Thoracic aorta (tissue), 2 donors: Measurements from ENCODE around the gene SYNE2. TPM values are rescaled to one million over a fixed set of nuclear protein-coding genes. Genes with fewer than 3 reads are reported as not detected.
"Not testable (repeated sequence)": the region's sequence is repeated elsewhere in the genome, so short reads cannot be mapped to it uniquely, and the experiment has no call there.

ENCODE experiments used
- ATAC-seq: fragments of 150-250 bp; one replicate; pipeline ENCODE4 v1.8.0; 2017; ENCODE audit warnings: low read depth; ENCODE audit not compliant: insufficient number of reproducible peaks, low FRiP score
- DNase-seq: peaks from one replicate; pipeline ENCODE4 v3.0.0-alpha.2; 2020; ENCODE audit warnings: low spot score
- H3K27ac ChIP-seq, 2 donors: fragments of 200-600 bp; sonication (generic); 1 replicate in 1 of 2; 2 replicates in 1 of 2; pipeline ENCODE4 v1.5.1; 2016; ENCODE audit warnings: mild to moderate bottlenecking in 2 of 2, moderate library complexity in 2 of 2
- H3K27me3 ChIP-seq: fragments of 200-600 bp; sonication (generic); replicated peaks from 2 replicates; pipeline ENCODE4 v1.6.0; 2016; ENCODE audit warnings: mild to moderate bottlenecking; ENCODE audit not compliant: insufficient read depth
- H3K36me3 ChIP-seq: fragments of 200-600 bp; sonication (generic); one replicate; pipeline ENCODE4 v1.5.1; 2016
- H3K4me1 ChIP-seq, 2 donors: fragments of 200-600 bp; sonication (generic); 1 replicate in 1 of 2; 2 replicates in 1 of 2; pipeline versions ENCODE4 v1.5.1 to v1.6.0; 2016; ENCODE audit warnings: low read depth in 2 of 2, mild to moderate bottlenecking in 1 of 2; ENCODE audit not compliant: control insufficient read depth in 1 of 2
- H3K4me3 ChIP-seq: fragments of 200-600 bp; sonication (generic); 2 replicates; pipeline ENCODE4 v1.5.1; 2016; ENCODE audit warnings: mild to moderate bottlenecking
- H3K9me3 ChIP-seq: fragments of 200-600 bp; sonication (generic); 2 replicates; pipeline ENCODE4 v1.5.1; 2016
- total RNA-seq, 2 donors: library from RNA; depleted of rRNA; stranded (reverse); fragments of >200 nt; gene quantifications; one replicate each; pipeline versions ENCODE4 v1.1.0 to v1.2.3, GENCODE V29; 2016
- TF ChIP-seq, protein P1 (sequence below): fragments of 200-600 bp; sonication (generic); IDR thresholded peaks from one replicate; pipeline ENCODE4 v1.5.1; 2019; ENCODE audit warnings: antibody characterized with exemption

SYNE2 gene
- total RNA-seq, 2 donors from 2014 or later, result 125 to 256 TPM

DNA sequence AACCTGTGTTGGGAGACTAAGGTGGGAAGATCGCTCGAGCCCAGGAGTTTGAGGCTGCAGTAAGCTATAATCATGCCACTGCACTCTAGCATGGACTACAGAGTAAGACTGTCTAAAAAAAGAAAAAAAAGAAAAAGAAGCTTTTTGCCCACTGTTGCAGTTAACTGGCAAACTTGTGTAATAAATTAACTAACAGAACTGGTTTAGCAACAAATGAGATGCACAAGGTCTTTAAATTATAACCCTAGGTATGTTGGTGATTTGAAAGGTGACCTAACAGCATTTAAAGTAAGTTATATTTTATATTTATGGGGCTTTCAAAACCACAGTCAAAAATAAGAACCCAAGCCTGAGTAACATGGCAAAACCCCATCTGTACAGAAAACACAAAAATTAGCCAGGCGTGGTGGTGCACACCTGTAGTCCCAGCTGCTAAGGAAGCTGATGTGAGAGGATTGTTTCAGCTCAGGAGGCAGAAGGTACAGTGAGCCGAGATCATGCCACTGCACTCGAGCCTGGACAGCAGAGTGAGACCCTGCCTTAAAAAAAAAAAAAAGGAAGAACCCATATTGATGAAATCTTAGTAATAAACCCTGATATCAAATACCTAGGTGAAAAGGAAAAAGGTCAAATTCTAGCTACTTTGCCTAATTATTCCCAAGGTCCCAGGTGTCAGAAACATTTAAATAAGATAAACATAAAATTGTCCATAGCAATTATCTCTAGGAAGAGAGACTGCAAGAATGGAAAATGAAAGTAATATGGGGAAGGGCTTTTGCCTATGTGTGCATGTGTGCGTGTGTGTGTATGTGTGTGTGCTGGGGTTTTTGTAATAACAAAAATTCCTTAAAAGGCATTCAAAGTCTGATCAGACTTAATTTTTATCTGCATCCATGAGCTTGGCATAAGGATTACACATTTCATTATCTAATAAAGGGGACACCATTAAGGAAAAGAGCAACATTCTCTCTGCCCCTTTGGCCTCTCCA lies 15.4 kb downstream of the SYNE2 start:
- Histone ChIP-seq H3K36me3 (no peaks in the 10 kb centered on the region), H3K27me3 (no peaks in the 10 kb centered on the region), H3K9me3 (no peaks in the 10 kb centered on the region), H3K27ac (peak overlapping the region in 1 of 2 donors; percentile 34), H3K4me3 (peak overlapping the region; percentile 48), H3K4me1 (peaks cover 22 to 25% of the 10 kb centered on the region in 2 donors)
- TF ChIP-seq, protein P1, sequence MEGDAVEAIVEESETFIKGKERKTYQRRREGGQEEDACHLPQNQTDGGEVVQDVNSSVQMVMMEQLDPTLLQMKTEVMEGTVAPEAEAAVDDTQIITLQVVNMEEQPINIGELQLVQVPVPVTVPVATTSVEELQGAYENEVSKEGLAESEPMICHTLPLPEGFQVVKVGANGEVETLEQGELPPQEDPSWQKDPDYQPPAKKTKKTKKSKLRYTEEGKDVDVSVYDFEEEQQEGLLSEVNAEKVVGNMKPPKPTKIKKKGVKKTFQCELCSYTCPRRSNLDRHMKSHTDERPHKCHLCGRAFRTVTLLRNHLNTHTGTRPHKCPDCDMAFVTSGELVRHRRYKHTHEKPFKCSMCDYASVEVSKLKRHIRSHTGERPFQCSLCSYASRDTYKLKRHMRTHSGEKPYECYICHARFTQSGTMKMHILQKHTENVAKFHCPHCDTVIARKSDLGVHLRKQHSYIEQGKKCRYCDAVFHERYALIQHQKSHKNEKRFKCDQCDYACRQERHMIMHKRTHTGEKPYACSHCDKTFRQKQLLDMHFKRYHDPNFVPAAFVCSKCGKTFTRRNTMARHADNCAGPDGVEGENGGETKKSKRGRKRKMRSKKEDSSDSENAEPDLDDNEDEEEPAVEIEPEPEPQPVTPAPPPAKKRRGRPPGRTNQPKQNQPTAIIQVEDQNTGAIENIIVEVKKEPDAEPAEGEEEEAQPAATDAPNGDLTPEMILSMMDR, result no peak
- ATAC-seq (no peak), DNase-seq (no peak)

DNA sequence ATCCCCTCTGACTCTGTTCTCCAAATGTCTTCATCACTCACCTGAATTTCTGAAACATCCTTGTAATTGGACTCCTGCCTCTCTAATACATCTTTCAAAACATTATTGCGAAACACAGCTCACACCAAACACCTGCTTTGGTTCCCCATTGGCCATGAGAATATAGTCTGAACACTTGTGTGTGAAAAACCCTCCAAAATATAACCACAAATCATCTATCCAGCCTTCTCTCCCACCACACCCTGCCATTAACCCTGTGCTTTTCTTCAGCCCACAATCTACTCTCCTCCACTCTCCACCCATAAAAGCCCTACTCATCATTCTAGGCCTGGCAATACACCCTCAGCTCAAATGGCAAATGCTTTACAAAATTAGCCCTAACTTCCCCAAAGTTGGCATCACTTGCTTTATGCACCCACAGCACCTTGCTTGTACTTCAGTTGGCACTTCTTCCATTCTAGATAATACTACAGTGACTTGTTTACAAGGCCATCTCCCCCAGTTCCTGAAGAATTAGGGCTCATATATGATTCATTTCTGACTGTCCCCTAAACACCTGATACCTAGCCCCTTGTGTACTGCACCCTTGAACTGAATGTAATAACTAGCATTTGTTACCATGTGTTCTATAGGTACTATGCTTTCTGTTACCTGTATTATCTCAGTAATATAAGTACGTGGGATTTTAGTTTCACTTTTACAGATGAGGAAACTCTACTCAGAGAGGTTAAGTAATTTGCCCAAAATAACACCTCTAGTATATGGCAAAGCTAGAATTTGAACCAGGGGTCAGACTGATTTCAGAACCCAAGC lies 17.3 kb downstream of the SYNE2 start:
- H3K27me3 ChIP-seq, DNase-seq, H3K9me3 ChIP-seq, ATAC-seq, H3K27ac ChIP-seq, H3K36me3 ChIP-seq: not testable (repeated sequence)
- Histone ChIP-seq H3K4me3 (peak overlapping the region; percentile 37), H3K4me1 (peaks cover 29 to 40% of the 10 kb centered on the region in 2 donors)

DNA sequence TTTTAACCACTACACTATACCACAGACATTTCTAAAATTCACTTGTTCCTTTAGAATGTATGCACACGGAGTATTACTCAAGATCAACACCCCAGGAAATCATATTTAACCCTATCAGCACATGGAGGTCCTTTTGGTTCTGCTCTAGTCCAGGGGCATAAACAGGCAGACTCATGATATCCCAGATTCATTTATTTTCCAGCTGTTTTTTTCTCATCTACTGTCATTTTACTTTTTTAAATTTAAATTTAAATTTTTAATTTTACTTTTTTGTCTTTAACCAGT lies 17.9 kb downstream of the SYNE2 start:
- not testable (repeated sequence) for H3K9me3 ChIP-seq, H3K36me3 ChIP-seq, DNase-seq, ATAC-seq, H3K27me3 ChIP-seq, H3K27ac ChIP-seq
- Histone ChIP-seq H3K4me1 (peaks cover 33 to 46% of the 10 kb centered on the region in 2 donors), H3K4me3 (peak overlapping the region; percentile 37)

DNA sequence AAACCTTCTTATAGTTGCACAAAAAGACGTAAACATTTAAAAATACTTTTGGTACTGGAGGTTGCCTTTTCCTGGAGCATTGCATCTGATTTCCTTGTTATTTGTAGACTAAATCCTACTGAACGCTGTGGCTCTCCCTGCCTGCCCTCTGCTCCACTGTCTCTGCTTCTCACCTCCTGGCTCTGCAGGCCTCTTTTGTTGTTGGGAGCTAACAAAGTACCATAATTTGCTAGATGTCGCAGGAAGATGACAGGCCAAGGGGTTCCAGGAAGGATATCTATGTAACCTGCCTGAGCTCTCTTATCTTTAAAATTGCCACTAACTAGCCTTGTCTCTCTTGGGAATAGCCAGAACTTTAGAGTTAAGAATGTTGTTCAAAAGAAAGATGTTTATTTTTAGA lies 21.4 kb downstream of the SYNE2 start:
- H3K4me1 ChIP-seq, result peaks cover 41 to 66% of the 10 kb centered on the region in 2 donors
- H3K9me3 ChIP-seq, result no peaks in the 10 kb centered on the region
- no peaks in the 10 kb centered on the region for H3K27me3 ChIP-seq
- no peaks in the 10 kb centered on the region for H3K36me3 ChIP-seq
- ATAC-seq, result no peak
- no peak for DNase-seq
- peak overlapping the region; percentile 68 to 86 for H3K27ac ChIP-seq
- TF ChIP-seq, protein P1, result no peak
- H3K4me3 ChIP-seq, result no peak overlapping the region

DNA sequence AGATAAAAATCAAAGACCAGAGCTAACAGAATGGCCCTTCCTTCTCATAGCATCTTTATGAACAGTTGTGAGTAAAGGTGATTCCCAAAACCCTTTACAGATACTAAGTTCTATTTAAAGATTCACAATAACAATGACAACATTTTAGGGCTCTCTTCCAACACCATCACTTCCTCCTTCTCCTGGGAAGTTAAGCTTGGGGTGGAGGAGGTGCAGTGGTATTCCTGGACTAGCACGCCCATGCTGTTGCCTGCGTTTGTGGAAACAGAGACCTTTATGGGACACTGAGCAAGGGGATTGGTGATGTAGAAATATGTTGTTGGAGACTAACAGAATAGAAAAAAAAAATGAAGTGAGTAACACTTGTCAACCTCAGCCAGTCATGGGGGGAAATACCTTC lies 22.5 kb downstream of the SYNE2 start:
- TF ChIP-seq, protein P1, result no peak
- DNase-seq, result no peak

DNA sequence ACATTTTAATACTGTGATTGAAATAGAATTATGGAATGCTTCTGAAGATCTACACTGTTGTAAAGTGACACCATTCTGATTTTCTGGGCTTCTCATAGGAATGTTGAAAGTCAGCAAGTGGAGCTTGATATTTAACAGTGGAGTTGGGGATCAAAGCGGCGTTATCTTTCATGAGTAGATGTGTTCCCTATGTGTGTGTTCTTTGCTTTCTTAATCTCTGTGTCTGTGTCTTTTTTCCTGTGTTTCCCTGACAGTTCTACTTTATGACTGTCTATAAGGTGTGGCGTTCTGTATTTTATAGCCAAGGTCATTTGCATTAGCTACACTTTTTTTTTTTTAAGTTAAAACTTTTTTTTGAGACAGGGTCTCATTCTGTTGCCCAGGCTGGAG lies 24.7 kb downstream of the SYNE2 start:
- H3K27ac ChIP-seq, result peak overlapping the region; percentile 81 to 86
- no peak for DNase-seq
- H3K36me3 ChIP-seq, result no peaks in the 10 kb centered on the region
- no peak for ATAC-seq
- no peaks in the 10 kb centered on the region for H3K9me3 ChIP-seq
- no peak overlapping the region for H3K4me3 ChIP-seq
- no peaks in the 10 kb centered on the region for H3K27me3 ChIP-seq
- TF ChIP-seq, protein P1, result no peak
- peaks cover 38 to 59% of the 10 kb centered on the region in 2 donors for H3K4me1 ChIP-seq

More for the DNA sequence above, 22.5 kb downstream of the SYNE2 start:
- no peak for ATAC-seq
- no peak overlapping the region for H3K4me3 ChIP-seq
- H3K27ac ChIP-seq, result peak overlapping the region; percentile 68 to 86
- peaks cover 38 to 59% of the 10 kb centered on the region in 2 donors for H3K4me1 ChIP-seq
- no peaks in the 10 kb centered on the region for H3K27me3 ChIP-seq
- no peaks in the 10 kb centered on the region for H3K9me3 ChIP-seq
- H3K36me3 ChIP-seq, result no peaks in the 10 kb centered on the region
